ENCODE results near the gene RPL10A.

- TF ChIP-seq JUN (CRISPR knock-in tag; IDR thresholded peaks at IDR 0.05), result no peak
- no peak for TF ChIP-seq BHLHE40 (IDR thresholded peaks at IDR 0.05; ENCODE audit: low read length)
- no peak for TF ChIP-seq CTCF (CRISPR knock-in tag; IDR thresholded peaks at IDR 0.05)
- TF ChIP-seq ZBTB3 (CRISPR knock-in tag; IDR thresholded peaks at IDR 0.05; ENCODE audit: borderline replicate concordance, low read depth), result no peak
- TF ChIP-seq SMARCC2 (IDR thresholded peaks at IDR 0.05), result no peak
- TF ChIP-seq ZNF274 (CRISPR knock-in tag; IDR thresholded peaks at IDR 0.05), result no peak
- TF ChIP-seq, protein P1, sequence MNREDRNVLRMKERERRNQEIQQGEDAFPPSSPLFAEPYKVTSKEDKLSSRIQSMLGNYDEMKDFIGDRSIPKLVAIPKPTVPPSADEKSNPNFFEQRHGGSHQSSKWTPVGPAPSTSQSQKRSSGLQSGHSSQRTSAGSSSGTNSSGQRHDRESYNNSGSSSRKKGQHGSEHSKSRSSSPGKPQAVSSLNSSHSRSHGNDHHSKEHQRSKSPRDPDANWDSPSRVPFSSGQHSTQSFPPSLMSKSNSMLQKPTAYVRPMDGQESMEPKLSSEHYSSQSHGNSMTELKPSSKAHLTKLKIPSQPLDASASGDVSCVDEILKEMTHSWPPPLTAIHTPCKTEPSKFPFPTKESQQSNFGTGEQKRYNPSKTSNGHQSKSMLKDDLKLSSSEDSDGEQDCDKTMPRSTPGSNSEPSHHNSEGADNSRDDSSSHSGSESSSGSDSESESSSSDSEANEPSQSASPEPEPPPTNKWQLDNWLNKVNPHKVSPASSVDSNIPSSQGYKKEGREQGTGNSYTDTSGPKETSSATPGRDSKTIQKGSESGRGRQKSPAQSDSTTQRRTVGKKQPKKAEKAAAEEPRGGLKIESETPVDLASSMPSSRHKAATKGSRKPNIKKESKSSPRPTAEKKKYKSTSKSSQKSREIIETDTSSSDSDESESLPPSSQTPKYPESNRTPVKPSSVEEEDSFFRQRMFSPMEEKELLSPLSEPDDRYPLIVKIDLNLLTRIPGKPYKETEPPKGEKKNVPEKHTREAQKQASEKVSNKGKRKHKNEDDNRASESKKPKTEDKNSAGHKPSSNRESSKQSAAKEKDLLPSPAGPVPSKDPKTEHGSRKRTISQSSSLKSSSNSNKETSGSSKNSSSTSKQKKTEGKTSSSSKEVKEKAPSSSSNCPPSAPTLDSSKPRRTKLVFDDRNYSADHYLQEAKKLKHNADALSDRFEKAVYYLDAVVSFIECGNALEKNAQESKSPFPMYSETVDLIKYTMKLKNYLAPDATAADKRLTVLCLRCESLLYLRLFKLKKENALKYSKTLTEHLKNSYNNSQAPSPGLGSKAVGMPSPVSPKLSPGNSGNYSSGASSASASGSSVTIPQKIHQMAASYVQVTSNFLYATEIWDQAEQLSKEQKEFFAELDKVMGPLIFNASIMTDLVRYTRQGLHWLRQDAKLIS (CRISPR knock-in tag; IDR thresholded peaks at IDR 0.05), result no peak
- TF ChIP-seq, protein P2, sequence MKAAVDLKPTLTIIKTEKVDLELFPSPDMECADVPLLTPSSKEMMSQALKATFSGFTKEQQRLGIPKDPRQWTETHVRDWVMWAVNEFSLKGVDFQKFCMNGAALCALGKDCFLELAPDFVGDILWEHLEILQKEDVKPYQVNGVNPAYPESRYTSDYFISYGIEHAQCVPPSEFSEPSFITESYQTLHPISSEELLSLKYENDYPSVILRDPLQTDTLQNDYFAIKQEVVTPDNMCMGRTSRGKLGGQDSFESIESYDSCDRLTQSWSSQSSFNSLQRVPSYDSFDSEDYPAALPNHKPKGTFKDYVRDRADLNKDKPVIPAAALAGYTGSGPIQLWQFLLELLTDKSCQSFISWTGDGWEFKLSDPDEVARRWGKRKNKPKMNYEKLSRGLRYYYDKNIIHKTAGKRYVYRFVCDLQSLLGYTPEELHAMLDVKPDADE (CRISPR knock-in tag; IDR thresholded peaks at IDR 0.05), result no peak
- no peak for TF ChIP-seq ZNF547 (CRISPR knock-in tag; IDR thresholded peaks at IDR 0.05)
- TF ChIP-seq ZNF225 (CRISPR knock-in tag; IDR thresholded peaks at IDR 0.05), result no peak
- TF ChIP-seq MEIS2 (CRISPR knock-in tag; IDR thresholded peaks at IDR 0.05), result no peak
Measured at GRCh38 chr6:35451354-35452182, 16.6 kb upstream of the RPL10A start.
